ENCODE data around the gene LRMDA.
A peak's percentile ranks its signal among the peaks of the same experiment; 100 is the strongest.

Gene LRMDA

DNA sequence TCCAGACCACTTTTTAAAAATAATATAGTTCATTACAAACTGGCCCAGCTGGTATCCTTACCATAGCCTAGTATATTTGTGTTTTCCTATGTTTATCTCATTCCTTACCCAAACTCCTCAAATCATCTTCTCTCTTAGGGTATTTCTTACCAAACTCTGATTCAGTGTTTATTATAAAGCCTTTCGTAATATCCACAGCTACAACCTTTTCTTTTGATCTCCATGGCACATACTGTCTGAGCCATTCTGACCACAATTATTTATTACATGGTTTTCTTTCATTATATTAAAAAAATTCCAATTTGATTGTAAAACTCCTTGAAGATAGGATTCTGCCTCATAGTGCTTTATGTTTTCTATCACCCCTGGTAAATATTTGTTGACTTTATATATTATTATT lies 94.2 kb downstream of the LRMDA start:
- ChIA-PET CTCF (no interaction called here), POLR2A (no interaction called here)
- no peak for DNase-seq (ENCODE audit: extremely low spot score)
- TF ChIP-seq, protein P1, sequence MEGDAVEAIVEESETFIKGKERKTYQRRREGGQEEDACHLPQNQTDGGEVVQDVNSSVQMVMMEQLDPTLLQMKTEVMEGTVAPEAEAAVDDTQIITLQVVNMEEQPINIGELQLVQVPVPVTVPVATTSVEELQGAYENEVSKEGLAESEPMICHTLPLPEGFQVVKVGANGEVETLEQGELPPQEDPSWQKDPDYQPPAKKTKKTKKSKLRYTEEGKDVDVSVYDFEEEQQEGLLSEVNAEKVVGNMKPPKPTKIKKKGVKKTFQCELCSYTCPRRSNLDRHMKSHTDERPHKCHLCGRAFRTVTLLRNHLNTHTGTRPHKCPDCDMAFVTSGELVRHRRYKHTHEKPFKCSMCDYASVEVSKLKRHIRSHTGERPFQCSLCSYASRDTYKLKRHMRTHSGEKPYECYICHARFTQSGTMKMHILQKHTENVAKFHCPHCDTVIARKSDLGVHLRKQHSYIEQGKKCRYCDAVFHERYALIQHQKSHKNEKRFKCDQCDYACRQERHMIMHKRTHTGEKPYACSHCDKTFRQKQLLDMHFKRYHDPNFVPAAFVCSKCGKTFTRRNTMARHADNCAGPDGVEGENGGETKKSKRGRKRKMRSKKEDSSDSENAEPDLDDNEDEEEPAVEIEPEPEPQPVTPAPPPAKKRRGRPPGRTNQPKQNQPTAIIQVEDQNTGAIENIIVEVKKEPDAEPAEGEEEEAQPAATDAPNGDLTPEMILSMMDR (IDR thresholded peaks at IDR 0.05; ENCODE audit: control extremely low read depth, extremely low read depth, low read depth, missing control alignments), result no peak

DNA sequence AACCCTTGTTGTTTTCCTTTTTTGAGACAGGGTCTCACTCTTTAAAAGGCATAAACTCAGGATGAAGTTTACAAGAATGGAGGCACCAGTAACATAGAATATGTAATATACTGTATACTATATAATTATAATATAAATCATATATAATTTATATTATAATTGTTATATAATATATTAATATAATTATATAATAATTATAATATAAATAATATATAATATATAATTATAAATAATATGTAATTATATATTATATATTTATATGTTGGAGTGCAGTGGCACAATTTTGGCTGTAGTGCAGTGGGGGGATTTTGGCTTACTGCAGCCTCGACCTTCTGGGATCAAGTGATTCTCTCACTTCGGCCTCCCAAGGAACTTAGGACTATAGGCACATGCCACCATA lies 96.1 kb downstream of the LRMDA start:
- POLR2A ChIA-PET, result no interaction called here

DNA sequence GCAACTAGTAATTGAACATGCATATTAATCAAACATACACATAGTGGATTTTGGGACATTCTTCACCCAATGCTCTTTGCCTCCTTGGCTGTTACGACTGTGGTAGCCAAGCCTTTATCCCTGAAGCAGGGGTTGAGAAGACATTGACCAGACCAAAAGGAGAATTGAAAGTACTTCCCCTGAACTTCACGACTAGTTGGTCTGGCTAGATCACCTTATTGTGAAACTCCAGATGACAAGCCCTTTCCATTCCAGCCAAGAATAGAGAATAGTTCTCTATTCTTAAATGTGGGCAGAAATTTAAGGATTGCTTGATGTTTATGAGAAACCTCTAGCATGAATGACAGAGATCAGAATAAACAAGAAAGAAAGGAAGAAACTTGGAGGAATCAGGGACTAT lies 97.0 kb downstream of the LRMDA start:
- peak; percentile 22 for DNase-seq (ENCODE audit: extremely low spot score)
- POLR2A ChIA-PET, result no interaction called here
- TF ChIP-seq, protein P1 (IDR thresholded peaks at IDR 0.05; ENCODE audit: control extremely low read depth, extremely low read depth, low read depth, missing control alignments), result no peak
- CTCF ChIA-PET, result no interaction called here

More for the DNA sequence above, 96.1 kb downstream of the LRMDA start:
- no peak for DNase-seq (ENCODE audit: extremely low spot score)
- TF ChIP-seq, protein P1 (IDR thresholded peaks at IDR 0.05; ENCODE audit: control extremely low read depth, extremely low read depth, low read depth, missing control alignments), result no peak
- CTCF ChIA-PET, result no interaction called here

DNA sequence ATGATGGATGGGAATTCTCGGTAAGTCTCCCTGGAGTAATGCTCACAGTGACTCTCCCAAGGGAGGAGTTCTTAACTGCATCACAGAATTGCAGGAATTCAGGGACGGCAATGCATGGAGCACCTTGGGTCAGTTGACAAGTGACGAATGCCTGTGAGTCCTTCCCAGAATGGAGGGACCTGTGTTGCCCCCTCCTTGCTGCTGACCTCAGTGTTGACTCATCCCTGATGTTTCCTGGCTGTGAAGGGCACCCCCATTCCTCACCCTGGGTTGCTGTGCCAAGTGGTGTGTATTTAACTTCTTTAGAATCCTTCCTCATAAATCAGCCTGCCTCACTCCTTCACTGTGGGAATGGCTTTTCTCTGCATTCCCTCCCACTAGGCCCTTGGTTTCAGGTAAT lies 98.9 kb downstream of the LRMDA start:
- TF ChIP-seq, protein P1 (IDR thresholded peaks at IDR 0.05; ENCODE audit: control extremely low read depth, extremely low read depth, low read depth, missing control alignments), result no peak
- DNase-seq (ENCODE audit: extremely low spot score), result no peak
- ChIA-PET POLR2A (no interaction called here), CTCF (no interaction called here)

DNA sequence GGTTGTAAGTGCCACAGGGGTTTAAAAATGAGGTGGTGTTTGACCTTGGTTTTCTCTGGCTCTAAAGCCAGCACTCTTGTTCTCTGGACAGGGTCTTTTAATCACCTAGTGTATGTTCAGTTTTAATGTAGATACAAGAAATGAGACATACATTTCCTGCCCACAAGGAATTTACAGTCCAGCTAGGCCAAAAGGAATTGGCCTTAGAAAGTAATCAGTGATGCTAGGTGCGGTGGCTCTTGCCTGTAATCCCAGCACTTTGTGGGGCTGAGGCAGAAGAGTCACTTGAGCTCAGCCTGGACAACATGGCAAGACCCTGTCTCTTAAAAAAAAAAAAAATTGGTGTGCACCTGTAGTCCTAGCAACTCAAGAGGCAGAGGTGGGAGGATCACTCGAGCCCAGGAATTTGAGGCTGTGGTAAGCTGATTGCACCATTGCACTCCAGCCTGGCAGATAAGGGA lies 100.2 kb downstream of the LRMDA start:
- DNase-seq (ENCODE audit: extremely low spot score), result no peak
- ChIA-PET POLR2A (no interaction called here), CTCF (no interaction called here)
- TF ChIP-seq, protein P1 (IDR thresholded peaks at IDR 0.05; ENCODE audit: control extremely low read depth, extremely low read depth, low read depth, missing control alignments), result no peak

DNA sequence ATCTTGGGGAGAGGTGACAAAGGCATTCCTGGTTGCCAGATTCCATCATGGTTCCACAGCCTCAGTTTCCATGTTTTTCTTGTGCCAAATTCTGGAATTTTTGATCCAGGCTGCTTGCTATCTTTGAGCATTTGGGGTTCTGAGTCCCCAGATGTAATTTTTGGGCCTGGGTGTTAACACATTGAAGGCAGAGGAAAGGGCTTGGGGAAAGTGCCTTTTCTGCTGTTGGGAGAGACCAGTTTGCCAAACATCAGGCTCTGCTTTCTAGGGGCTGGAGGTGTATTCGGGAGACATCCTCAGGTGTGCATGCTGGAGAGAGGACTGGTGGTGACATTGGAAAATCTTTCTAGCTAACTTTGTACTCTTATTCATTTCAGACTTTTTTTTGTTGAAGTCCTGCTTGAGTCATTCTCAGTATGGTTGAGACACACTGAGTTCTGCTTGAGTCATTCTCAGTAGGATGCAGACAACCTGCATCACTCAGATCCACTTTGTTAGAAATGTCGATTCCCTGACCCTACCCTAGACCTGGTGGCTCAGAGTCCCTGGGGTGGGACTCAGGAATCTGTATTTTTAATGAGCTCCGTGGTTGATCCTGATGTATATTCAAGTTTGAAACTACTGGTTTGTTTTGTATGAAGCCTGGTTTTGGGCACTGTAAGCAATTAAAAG lies 101.0 kb downstream of the LRMDA start:
- CTCF ChIA-PET, result interaction anchor here (1.0 kb wide), 1 partner anchor 9 kb away, joined by 3 read pairs; no protein-coding TSS in a partner anchor

More for the DNA sequence above, 101.0 kb downstream of the LRMDA start:
- TF ChIP-seq, protein P1 (IDR thresholded peaks at IDR 0.05; ENCODE audit: control extremely low read depth, extremely low read depth, low read depth, missing control alignments), result no peak
- POLR2A ChIA-PET, result no interaction called here
- DNase-seq (ENCODE audit: extremely low spot score), result no peak

Data from GM10248 (cell line).